Left lung (tissue), 10 donors: ENCODE data around the gene TUBGCP2. TPM values are rescaled to one million over a fixed set of nuclear protein-coding genes. Genes with fewer than 3 reads are reported as not detected.

Experiments used
- ATAC-seq: fragments of 200-7000 bp; cut with Tn5 transposase; one replicate; pipeline ENCODE4 v1.9.1; 2020; ENCODE audit warnings: moderate library complexity
- DNase-seq, 4 donors: peaks; one replicate each; pipeline ENCODE4 v3.0.0-alpha.2; 2013 to 2020
- H3K27ac ChIP-seq, 2 donors: fragments of 200-600 bp; sonication (generic) in 1 of 2; one replicate each; pipeline versions ENCODE4 v1.5.0 to v1.8.0; 2020 to 2021
- H3K27me3 ChIP-seq, 2 donors: fragments of 200-600 bp; sonication (generic) in 1 of 2; one replicate each; pipeline versions ENCODE4 v1.5.0 to v1.8.0; 2020 to 2021
- H3K36me3 ChIP-seq, 2 donors: fragments of 200-600 bp; sonication (generic) in 1 of 2; one replicate each; pipeline versions ENCODE4 v1.5.0 to v1.8.0; 2020 to 2021
- H3K4me1 ChIP-seq, 2 donors: fragments of 200-600 bp; one replicate each; pipeline ENCODE4 v1.8.0; 2021
- H3K4me3 ChIP-seq, 2 donors: fragments of 200-600 bp; sonication (generic) in 1 of 2; one replicate each; pipeline versions ENCODE4 v1.5.0 to v1.8.0; 2020 to 2021; ENCODE audit warnings: mild to moderate bottlenecking in 1 of 2
- H3K9me3 ChIP-seq, 2 donors: fragments of 200-600 bp; sonication (generic) in 1 of 2; one replicate each; pipeline versions ENCODE4 v1.5.0 to v1.8.0; 2020 to 2021
- CTCF ChIP-seq, 2 donors: fragments of 200-600 bp; sonication (generic) in 1 of 2; IDR thresholded peaks; one replicate each; pipeline versions ENCODE4 v1.5.0 to v1.8.0; 2021; ENCODE audit warnings: antibody characterized with exemption in 2 of 2
- intact Hi-C, 2 donors: fragments of 100-400 bp; cut with DNase I; formaldehyde crosslinking; loops; one replicate each; pipeline versions ENCODE4 v1.11.2 to v1.14.2; 2022
- polyA plus RNA-seq, 6 donors: library from polyadenylated mRNA; unstranded; fragments of 120-200 nt; gene quantifications; one replicate each; pipeline ENCODE4 v1.2.1, GENCODE V29; 2013; ENCODE audit not compliant: insufficient read length in 6 of 6
- total RNA-seq, 2 donors: library from RNA; stranded (reverse); fragmentation: NEBNext Ultra II Directional; extraction: Animal tissue kit (Norgen Biotek cat#: 25700); gene quantifications; one replicate each; pipeline ENCODE4 v1.2.1, GENCODE V29; 2021
- donor health status: DM: no; HTN: yes; CAD: no.
- donor health status: DM: no; HTN: no; CAD: no.

TUBGCP2 gene
- total and polyA plus RNA-seq, 8 donors = 44.2 to 62.3 (median 52.1) TPM

- Histone ChIP-seq H3K4me3 (no peak overlapping the region), H3K27ac (no peak overlapping the region), H3K4me1 (no peaks in the 10 kb centered on the region), H3K9me3 (no peaks in the 10 kb centered on the region), H3K27me3 (peaks cover 5 to 89% of the 10 kb centered on the region in 2 donors), H3K36me3 (no peaks in the 10 kb centered on the region)
- intact Hi-C loops = no loop called here
- DNase-seq = no peak
- no peak for TF ChIP-seq CTCF (IDR thresholded peaks at IDR 0.05)
- ATAC-seq = no peak
These were observed 34.9 kb upstream of the TUBGCP2 start for GRCh38 chr10:133343558-133343957.

- ATAC-seq (no peak), DNase-seq (peak in 1 of 4 donors; percentile 45)
- no peaks in the 10 kb centered on the region for H3K9me3 ChIP-seq
- no peak for TF ChIP-seq CTCF (IDR thresholded peaks at IDR 0.05)
- no peaks in the 10 kb centered on the region for H3K36me3 ChIP-seq
- no peaks in the 10 kb centered on the region for H3K4me1 ChIP-seq
- H3K27me3 ChIP-seq = peaks cover 5 to 84% of the 10 kb centered on the region in 2 donors
- H3K4me3 ChIP-seq = no peak overlapping the region
- H3K27ac ChIP-seq = no peak overlapping the region
- intact Hi-C loops = no loop called here
These were observed 34.3 kb upstream of the TUBGCP2 start for GRCh38 chr10:133342942-133343341.

GRCh38 chr10:133341983-133342382 is 33.3 kb upstream of the TUBGCP2 start:
- TF ChIP-seq CTCF (IDR thresholded peaks at IDR 0.05) = no peak
- H3K9me3 ChIP-seq = no peaks in the 10 kb centered on the region
- intact Hi-C loops = no loop called here
- H3K4me3 ChIP-seq = no peak overlapping the region
- ATAC-seq (no peak), DNase-seq (peak in 1 of 4 donors; percentile 6)
- no peaks in the 10 kb centered on the region for H3K36me3 ChIP-seq
- no peaks in the 10 kb centered on the region for H3K4me1 ChIP-seq
- peaks cover 5 to 84% of the 10 kb centered on the region in 2 donors for H3K27me3 ChIP-seq
- no peak overlapping the region for H3K27ac ChIP-seq

- TF ChIP-seq CTCF (IDR thresholded peaks at IDR 0.05) = no peak
- H3K4me1 ChIP-seq = peaks cover 10 to 21% of the 10 kb centered on the region in 2 donors
- intact Hi-C loops = no loop called here
- H3K27me3 ChIP-seq = peaks cover 22 to 84% of the 10 kb centered on the region in 2 donors
- H3K36me3 ChIP-seq = no peaks in the 10 kb centered on the region
- no peak overlapping the region for H3K4me3 ChIP-seq
- peak in 1 of 4 donors; percentile 65 for DNase-seq
- ATAC-seq = no peak
- H3K27ac ChIP-seq = no peak overlapping the region
- H3K9me3 ChIP-seq = no peaks in the 10 kb centered on the region
These were observed 31.2 kb upstream of the TUBGCP2 start for GRCh38 chr10:133339708-133340380.

GRCh38 chr10:133338080-133339071 is 29.7 kb upstream of the TUBGCP2 start:
- peak in 1 of 4 donors; percentile 7 for DNase-seq
- TF ChIP-seq CTCF (IDR thresholded peaks at IDR 0.05) = no peak
- Histone ChIP-seq H3K27ac (no peak overlapping the region), H3K4me3 (no peak overlapping the region), H3K36me3 (no peaks in the 10 kb centered on the region), H3K9me3 (no peaks in the 10 kb centered on the region), H3K4me1 (peaks cover 10 to 22% of the 10 kb centered on the region in 2 donors), H3K27me3 (peaks cover 25 to 75% of the 10 kb centered on the region in 2 donors)
- intact Hi-C loops = no loop called here
- no peak for ATAC-seq
